ENCODE results near the gene MRPS18B. TPM values are rescaled to one million over a fixed set of nuclear protein-coding genes. Genes with fewer than 3 reads are reported as not detected.

The MRPS18B gene
- total RNA-seq, 1 experiment from 2014 or later = 69.1 TPM

DNA sequence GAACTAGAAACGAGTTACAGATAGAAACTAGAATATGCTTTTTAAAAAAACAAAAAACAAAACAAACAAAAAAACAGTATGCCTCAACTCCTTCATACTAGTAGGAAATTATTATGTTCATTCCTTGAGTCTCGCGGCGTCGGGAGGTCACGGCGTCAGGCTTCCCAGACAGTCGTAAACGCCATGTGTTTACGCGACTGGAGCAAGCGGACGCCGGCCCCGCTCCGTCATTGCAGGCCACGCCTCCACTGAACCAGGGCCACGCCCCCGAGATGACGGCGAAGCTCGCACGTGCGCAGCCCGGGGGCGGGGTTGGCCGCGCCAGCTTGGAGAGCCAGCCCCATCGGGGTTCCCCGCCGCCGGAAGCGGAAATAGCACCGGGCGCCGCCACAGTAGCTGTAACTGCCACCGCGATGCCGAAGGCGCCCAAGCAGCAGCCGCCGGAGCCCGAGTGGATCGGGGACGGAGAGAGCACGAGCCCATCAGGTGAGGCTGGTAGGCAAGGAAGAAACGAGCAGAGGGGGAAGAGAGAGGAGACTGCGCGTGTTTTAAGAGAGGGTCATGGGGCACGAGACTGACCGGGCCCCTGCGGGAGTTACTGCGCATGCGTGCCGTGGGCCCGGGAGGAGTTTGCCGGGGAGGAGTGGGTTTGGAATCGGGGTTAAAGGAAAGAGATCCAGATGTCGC, 46.4 kb upstream of the MRPS18B start, which contains the start of gene ABCF1:
Gene ABCF1 (plus strand): TSS at position 368 of the 687 bp plus-strand sequence. CDS start 46 bp downstream, at position 414.
- intact Hi-C loops (cut with micrococcal nuclease; ENCODE audit: unreplicated experiment) = no loop called here
- ATAC-seq = peak; percentile 97

GRCh38 chr6:30571762-30572082, 45.9 kb upstream of the MRPS18B start:
- Histone ChIP-seq H3K4me1 (ENCODE audit: control insufficient read depth, insufficient read depth, low read length) (peaks cover 24% of the 10 kb centered on the region), H3K27ac (ENCODE audit: low read length) (peak overlapping the region; percentile 95), H3K4me3 (ENCODE audit: low read depth in 2 of 2, low read length in 2 of 2) (peak overlapping the region; percentile 88 to 97), H3K9me3 (ENCODE audit: control insufficient read depth, insufficient read depth, low read depth, low read length) (no peaks in the 10 kb centered on the region), H3K27me3 (ENCODE audit: control insufficient read depth, insufficient read depth, low read length) (no peaks in the 10 kb centered on the region), H3K36me3 (ENCODE audit: control insufficient read depth, insufficient read depth, low read length) (peaks cover 3% of the 10 kb centered on the region)
- DNase-seq (ENCODE audit: low read depth, low spot score) (no peak), ATAC-seq (peak; percentile 14; the same call in 1 of the 2 replicates)
- CTCF ChIA-PET = no interaction called here
- 0 out of 2 replicates have a peak, but pooled peaks have one; percentile 16 for TF ChIP-seq SIN3A (IDR thresholded peaks at IDR 0.05; ENCODE audit: borderline replicate concordance, insufficient read depth, low read depth, low read length)
- no peak for TF ChIP-seq POLR2AphosphoS5 (IDR thresholded peaks at IDR 0.05; ENCODE audit: low read depth, low read length)
- POLR2A ChIA-PET = interaction anchor here (0.7 kb wide), 1 partner anchor 84 kb away, joined by 8 read pairs; no protein-coding TSS in a partner anchor
- intact Hi-C loops (cut with micrococcal nuclease; ENCODE audit: unreplicated experiment) = no loop called here
- in situ Hi-C loops (cut with HindIII; ENCODE audit: low pct_unique_long_range_greater_than_20kb, low sequenced_read_pairs) = no loop called here
- BruUV-seq (replicated peaks) = TSS peak; percentile 91

More for the DNA sequence above, 46.4 kb upstream of the MRPS18B start, which contains the start of gene ABCF1:
- ChIA-PET POLR2A (interaction anchor here (0.7 kb wide), 1 partner anchor 84 kb away, joined by 8 read pairs; no protein-coding TSS in a partner anchor), CTCF (no interaction called here)
- BruUV-seq (replicated peaks) = no TSS peak
- peak; percentile 81 for DNase-seq (ENCODE audit: low read depth, low spot score)
- peaks cover 3% of the 10 kb centered on the region for H3K36me3 ChIP-seq (ENCODE audit: control insufficient read depth, insufficient read depth, low read length)
- no peaks in the 10 kb centered on the region for H3K9me3 ChIP-seq (ENCODE audit: control insufficient read depth, insufficient read depth, low read depth, low read length)
- no peaks in the 10 kb centered on the region for H3K27me3 ChIP-seq (ENCODE audit: control insufficient read depth, insufficient read depth, low read length)
- peak; percentile 56 for TF ChIP-seq TCF7L2 (IDR thresholded peaks at IDR 0.05; ENCODE audit: low read depth, low read length)
- TF ChIP-seq POLR2AphosphoS5 (IDR thresholded peaks at IDR 0.05; ENCODE audit: low read depth, low read length) = peak; percentile 97
- TF ChIP-seq, protein P1, sequence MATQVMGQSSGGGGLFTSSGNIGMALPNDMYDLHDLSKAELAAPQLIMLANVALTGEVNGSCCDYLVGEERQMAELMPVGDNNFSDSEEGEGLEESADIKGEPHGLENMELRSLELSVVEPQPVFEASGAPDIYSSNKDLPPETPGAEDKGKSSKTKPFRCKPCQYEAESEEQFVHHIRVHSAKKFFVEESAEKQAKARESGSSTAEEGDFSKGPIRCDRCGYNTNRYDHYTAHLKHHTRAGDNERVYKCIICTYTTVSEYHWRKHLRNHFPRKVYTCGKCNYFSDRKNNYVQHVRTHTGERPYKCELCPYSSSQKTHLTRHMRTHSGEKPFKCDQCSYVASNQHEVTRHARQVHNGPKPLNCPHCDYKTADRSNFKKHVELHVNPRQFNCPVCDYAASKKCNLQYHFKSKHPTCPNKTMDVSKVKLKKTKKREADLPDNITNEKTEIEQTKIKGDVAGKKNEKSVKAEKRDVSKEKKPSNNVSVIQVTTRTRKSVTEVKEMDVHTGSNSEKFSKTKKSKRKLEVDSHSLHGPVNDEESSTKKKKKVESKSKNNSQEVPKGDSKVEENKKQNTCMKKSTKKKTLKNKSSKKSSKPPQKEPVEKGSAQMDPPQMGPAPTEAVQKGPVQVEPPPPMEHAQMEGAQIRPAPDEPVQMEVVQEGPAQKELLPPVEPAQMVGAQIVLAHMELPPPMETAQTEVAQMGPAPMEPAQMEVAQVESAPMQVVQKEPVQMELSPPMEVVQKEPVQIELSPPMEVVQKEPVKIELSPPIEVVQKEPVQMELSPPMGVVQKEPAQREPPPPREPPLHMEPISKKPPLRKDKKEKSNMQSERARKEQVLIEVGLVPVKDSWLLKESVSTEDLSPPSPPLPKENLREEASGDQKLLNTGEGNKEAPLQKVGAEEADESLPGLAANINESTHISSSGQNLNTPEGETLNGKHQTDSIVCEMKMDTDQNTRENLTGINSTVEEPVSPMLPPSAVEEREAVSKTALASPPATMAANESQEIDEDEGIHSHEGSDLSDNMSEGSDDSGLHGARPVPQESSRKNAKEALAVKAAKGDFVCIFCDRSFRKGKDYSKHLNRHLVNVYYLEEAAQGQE (IDR thresholded peaks at IDR 0.05; ENCODE audit: insufficient read depth in 1 of 2, low read depth in 2 of 2, low read length in 1 of 2) = peak in 1 of 2 experiments; percentile 19; a peak in 1 of 4 replicates
- peak; percentile 81; the same call in 1 of the 2 replicates for TF ChIP-seq SIN3A (IDR thresholded peaks at IDR 0.05; ENCODE audit: borderline replicate concordance, insufficient read depth, low read depth, low read length)
- TF ChIP-seq, protein P2, sequence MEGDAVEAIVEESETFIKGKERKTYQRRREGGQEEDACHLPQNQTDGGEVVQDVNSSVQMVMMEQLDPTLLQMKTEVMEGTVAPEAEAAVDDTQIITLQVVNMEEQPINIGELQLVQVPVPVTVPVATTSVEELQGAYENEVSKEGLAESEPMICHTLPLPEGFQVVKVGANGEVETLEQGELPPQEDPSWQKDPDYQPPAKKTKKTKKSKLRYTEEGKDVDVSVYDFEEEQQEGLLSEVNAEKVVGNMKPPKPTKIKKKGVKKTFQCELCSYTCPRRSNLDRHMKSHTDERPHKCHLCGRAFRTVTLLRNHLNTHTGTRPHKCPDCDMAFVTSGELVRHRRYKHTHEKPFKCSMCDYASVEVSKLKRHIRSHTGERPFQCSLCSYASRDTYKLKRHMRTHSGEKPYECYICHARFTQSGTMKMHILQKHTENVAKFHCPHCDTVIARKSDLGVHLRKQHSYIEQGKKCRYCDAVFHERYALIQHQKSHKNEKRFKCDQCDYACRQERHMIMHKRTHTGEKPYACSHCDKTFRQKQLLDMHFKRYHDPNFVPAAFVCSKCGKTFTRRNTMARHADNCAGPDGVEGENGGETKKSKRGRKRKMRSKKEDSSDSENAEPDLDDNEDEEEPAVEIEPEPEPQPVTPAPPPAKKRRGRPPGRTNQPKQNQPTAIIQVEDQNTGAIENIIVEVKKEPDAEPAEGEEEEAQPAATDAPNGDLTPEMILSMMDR (IDR thresholded peaks at IDR 0.05) = no peak
- peak within 1 kb of the TSS; percentile 95 for H3K27ac ChIP-seq (ENCODE audit: low read length)
- in situ Hi-C loops (cut with HindIII; ENCODE audit: low pct_unique_long_range_greater_than_20kb, low sequenced_read_pairs) = no loop called here
- H3K4me1 ChIP-seq (ENCODE audit: control insufficient read depth, insufficient read depth, low read length) = peaks cover 24% of the 10 kb centered on the region
- peak within 1 kb of the TSS; percentile 88 to 97 for H3K4me3 ChIP-seq (ENCODE audit: low read depth in 2 of 2, low read length in 2 of 2)

GRCh38 chr6:30572148-30572547, 45.5 kb upstream of the MRPS18B start:
- Histone ChIP-seq H3K36me3 (ENCODE audit: control insufficient read depth, insufficient read depth, low read length) (peaks cover 6% of the 10 kb centered on the region), H3K27me3 (ENCODE audit: control insufficient read depth, insufficient read depth, low read length) (no peaks in the 10 kb centered on the region), H3K4me3 (ENCODE audit: low read depth in 2 of 2, low read length in 2 of 2) (peak overlapping the region; percentile 88 to 97), H3K27ac (ENCODE audit: low read length) (peak overlapping the region; percentile 95), H3K9me3 (ENCODE audit: control insufficient read depth, insufficient read depth, low read depth, low read length) (no peaks in the 10 kb centered on the region), H3K4me1 (ENCODE audit: control insufficient read depth, insufficient read depth, low read length) (peaks cover 24% of the 10 kb centered on the region)
- TF ChIP-seq, protein P2 (IDR thresholded peaks at IDR 0.05) = no peak
- TF ChIP-seq POLR2AphosphoS5 (IDR thresholded peaks at IDR 0.05; ENCODE audit: low read depth, low read length) (no peak), TCF7L2 (IDR thresholded peaks at IDR 0.05; ENCODE audit: low read depth, low read length) (no peak), SIN3A (IDR thresholded peaks at IDR 0.05; ENCODE audit: borderline replicate concordance, insufficient read depth, low read depth, low read length) (no peak)
- TF ChIP-seq, protein P1 (IDR thresholded peaks at IDR 0.05; ENCODE audit: insufficient read depth in 1 of 2, low read depth in 2 of 2, low read length in 1 of 2) = no peak
- CTCF ChIA-PET = no interaction called here
- DNase-seq (ENCODE audit: low read depth, low spot score) (no peak), ATAC-seq (no peak)
- intact Hi-C loops (cut with micrococcal nuclease; ENCODE audit: unreplicated experiment) = no loop called here
- in situ Hi-C loops (cut with HindIII; ENCODE audit: low pct_unique_long_range_greater_than_20kb, low sequenced_read_pairs) = no loop called here
- POLR2A ChIA-PET = interaction anchor here (0.6 kb wide), 2 partner anchors 14 to 16 kb away, joined by 3 to 4 read pairs; no protein-coding TSS in a partner anchor
- BruUV-seq (replicated peaks) = no TSS peak
